Muscle of leg (tissue), 11 donors: Measurements from ENCODE around the gene DTL. TPM values are rescaled to one million over a fixed set of nuclear protein-coding genes. Genes with fewer than 3 reads are reported as not detected.
"Not testable (repeated sequence)": the region's sequence is repeated elsewhere in the genome, so short reads cannot be mapped to it uniquely, and the experiment has no call there.

ENCODE experiments used
- DNase-seq: peaks from one replicate; pipeline ENCODE4 v3.0.0; 2013
- H3K27ac ChIP-seq: one replicate; pipeline ENCODE4 v1.5.1; 2013; ENCODE audit warnings: mild to moderate bottlenecking, low read length, control low read depth
- H3K27me3 ChIP-seq: one replicate; pipeline ENCODE4 v1.6.1; 2013; ENCODE audit warnings: low read length; ENCODE audit not compliant: control insufficient read depth, insufficient read depth
- H3K36me3 ChIP-seq: one replicate; pipeline ENCODE4 v1.6.1; 2013; ENCODE audit warnings: low read length; ENCODE audit not compliant: control insufficient read depth, insufficient read depth
- H3K4me1 ChIP-seq: one replicate; pipeline ENCODE4 v1.6.1; 2013; ENCODE audit warnings: low read length; ENCODE audit not compliant: control insufficient read depth, insufficient read depth
- H3K4me3 ChIP-seq: one replicate; pipeline ENCODE4 v1.5.1; 2013; ENCODE audit warnings: low read length, control low read depth
- H3K9me3 ChIP-seq: replicated peaks from 2 replicates; pipeline ENCODE4 v1.6.1; 2013; ENCODE audit warnings: low read depth, low read length; ENCODE audit not compliant: control insufficient read depth
- WGBS: methylation state at CpG from one replicate; pipeline ENCODE4 v1.1.5; 2013; ENCODE audit warnings: missing lambda C conversion rate; ENCODE audit not compliant: insufficient coverage; 5-methylcytosine and 5-hydroxymethylcytosine counted together
- polyA plus RNA-seq, 8 donors: library from polyadenylated mRNA; unstranded; fragments of 120-200 nt; gene quantifications; one replicate each; pipeline versions ENCODE4 v1.2.1 to v1.2.3, GENCODE V29; 2013; ENCODE audit warnings: inconsistent platforms in 1 of 8, low replicate concordance in 1 of 8; ENCODE audit not compliant: insufficient read length in 8 of 8, insufficient read depth in 1 of 8
- total RNA-seq: library from RNA; stranded (reverse); fragments of 120-200 nt; gene quantifications from one replicate; pipeline ENCODE4 v1.2.4, GENCODE V29; 2013

Gene DTL
- total and polyA plus RNA-seq, 9 donors, result 7.5 to 14.5 (median 8.7) TPM

DNA sequence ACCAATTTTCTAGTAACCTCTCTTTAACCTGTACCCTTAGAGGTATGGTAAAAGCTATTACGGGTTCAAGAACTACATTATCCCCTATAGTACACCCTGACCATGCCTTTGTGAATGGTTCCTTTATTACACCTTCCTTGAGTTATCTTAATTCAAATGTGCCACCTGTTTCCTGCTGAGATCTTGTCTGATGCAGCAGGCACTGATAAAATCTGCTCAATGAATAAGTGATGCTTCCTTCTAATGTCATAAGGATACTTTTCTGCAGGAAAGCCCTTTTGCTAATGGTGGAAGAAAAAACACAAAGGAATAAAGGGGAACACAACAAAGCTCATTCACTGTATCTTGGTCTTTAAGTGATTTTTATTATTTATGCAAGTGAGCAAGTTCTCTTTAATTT lies 26.0 kb upstream of the DTL start:
- H3K27ac ChIP-seq, result no peak overlapping the region
- H3K4me1 ChIP-seq, result no peaks in the 10 kb centered on the region
- no CpG with 5 or more reads among the region's 1 CpG for WGBS
- H3K9me3 ChIP-seq, result no peaks in the 10 kb centered on the region
- no peaks in the 10 kb centered on the region for H3K27me3 ChIP-seq
- peaks cover 5% of the 10 kb centered on the region for H3K36me3 ChIP-seq
- DNase-seq, result no peak
- no peak overlapping the region for H3K4me3 ChIP-seq

DNA sequence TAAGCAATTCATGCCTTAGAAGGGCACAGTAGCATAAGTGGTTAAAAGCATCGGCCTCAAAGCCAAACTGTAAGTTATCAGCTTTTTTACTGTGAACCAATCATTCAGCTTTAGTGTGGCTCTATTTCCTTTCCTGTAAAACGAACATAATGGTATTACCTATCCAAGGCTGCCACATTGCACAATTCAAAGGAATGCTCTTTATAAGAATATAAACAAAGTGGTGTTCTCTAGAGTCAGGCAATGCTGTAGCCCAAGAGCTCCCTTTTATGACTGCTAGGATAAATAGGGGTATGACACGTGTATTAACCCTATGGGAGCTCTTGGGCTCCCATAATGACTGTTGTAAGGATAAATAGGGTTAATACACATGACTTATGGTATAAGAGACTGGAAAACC lies 25.5 kb upstream of the DTL start:
- Histone ChIP-seq H3K36me3 (peaks cover 5% of the 10 kb centered on the region), H3K27ac (no peak overlapping the region), H3K27me3 (no peaks in the 10 kb centered on the region), H3K9me3 (no peaks in the 10 kb centered on the region), H3K4me1 (no peaks in the 10 kb centered on the region), H3K4me3 (no peak overlapping the region)
- 83% methylated on average over 2 of the region's 3 CpGs for WGBS
- no peak for DNase-seq

GRCh38 chr1:212012034-212012740 lies 23.4 kb upstream of the DTL start:
- no peaks in the 10 kb centered on the region for H3K27me3 ChIP-seq
- no peaks in the 10 kb centered on the region for H3K9me3 ChIP-seq
- H3K4me1 ChIP-seq, result no peaks in the 10 kb centered on the region
- DNase-seq, result peak; percentile 68
- peaks cover 2% of the 10 kb centered on the region for H3K36me3 ChIP-seq
- H3K4me3 ChIP-seq, result no peak overlapping the region
- WGBS, result no CpG with 5 or more reads among the region's 7 CpGs
- H3K27ac ChIP-seq, result no peak overlapping the region

DNA sequence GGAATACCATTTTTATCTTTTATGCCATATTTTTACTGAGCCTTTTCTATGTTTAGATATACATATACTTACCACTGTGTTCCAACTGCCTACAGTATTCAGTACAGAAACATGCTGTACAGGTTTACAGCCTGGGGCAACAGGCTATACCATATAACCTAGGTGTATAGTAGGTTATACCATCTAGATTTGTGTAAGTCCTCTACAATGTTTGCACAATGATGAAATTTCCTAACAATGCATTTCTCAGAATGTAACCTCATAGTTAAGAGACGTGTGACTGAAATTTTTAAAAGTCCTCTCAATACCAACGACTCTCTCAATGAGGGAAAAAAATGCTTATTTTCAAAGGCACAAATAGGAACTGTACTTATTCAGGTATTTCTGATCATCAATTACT lies 21.9 kb upstream of the DTL start:
- no peak overlapping the region for H3K27ac ChIP-seq
- peaks cover 2% of the 10 kb centered on the region for H3K36me3 ChIP-seq
- H3K4me1 ChIP-seq, result no peaks in the 10 kb centered on the region
- H3K27me3 ChIP-seq, result no peaks in the 10 kb centered on the region
- no peak for DNase-seq
- H3K4me3 ChIP-seq, result no peak overlapping the region
- no CpG with 5 or more reads among the region's 2 CpGs for WGBS
- H3K9me3 ChIP-seq, result no peaks in the 10 kb centered on the region

DNA sequence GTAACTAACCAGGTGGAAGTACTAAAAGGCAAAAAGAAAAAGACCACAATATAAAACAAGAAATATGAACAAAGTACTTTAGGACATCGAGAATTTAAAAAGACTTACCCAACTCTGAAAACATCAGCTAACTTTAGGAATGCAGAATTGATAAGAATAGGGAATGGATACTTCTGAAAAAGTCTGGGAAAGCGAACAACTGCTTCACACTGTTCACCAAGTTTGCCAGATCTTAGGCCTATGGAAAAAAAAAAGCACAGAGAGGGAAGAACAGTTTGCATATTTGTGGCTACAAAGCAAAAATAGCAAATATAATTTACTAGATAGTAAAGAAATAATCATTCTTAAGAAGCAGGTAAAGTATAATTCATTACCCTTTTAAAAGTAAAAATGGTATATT lies 14.6 kb upstream of the DTL start:
- Histone ChIP-seq H3K4me3 (no peak overlapping the region), H3K27ac (no peak overlapping the region), H3K9me3 (peaks cover 4% of the 10 kb centered on the region), H3K36me3 (no peaks in the 10 kb centered on the region), H3K27me3 (no peaks in the 10 kb centered on the region), H3K4me1 (no peaks in the 10 kb centered on the region)
- WGBS, result no CpG with 5 or more reads among the region's 2 CpGs
- DNase-seq, result no peak

- no CpG with 5 or more reads among the region's 2 CpGs for WGBS
- no peaks in the 10 kb centered on the region for H3K4me1 ChIP-seq
- no peak for DNase-seq
- no peaks in the 10 kb centered on the region for H3K27me3 ChIP-seq
- H3K36me3 ChIP-seq, result no peaks in the 10 kb centered on the region
- peaks cover 4% of the 10 kb centered on the region for H3K9me3 ChIP-seq
- H3K27ac ChIP-seq, result no peak overlapping the region
- H3K4me3 ChIP-seq, result no peak overlapping the region
These were observed 14.0 kb upstream of the DTL start for GRCh38 chr1:212021563-212021962.

- not testable (repeated sequence) for H3K27me3 ChIP-seq, H3K4me1 ChIP-seq, H3K4me3 ChIP-seq, DNase-seq, H3K9me3 ChIP-seq, H3K27ac ChIP-seq, H3K36me3 ChIP-seq
These were observed 12.6 kb upstream of the DTL start for GRCh38 chr1:212022908-212023307.

GRCh38 chr1:212024469-212025149 lies 10.9 kb upstream of the DTL start:
- WGBS, result no CpG with 5 or more reads among the region's 3 CpGs
- Histone ChIP-seq H3K4me3 (no peak overlapping the region), H3K4me1 (no peaks in the 10 kb centered on the region), H3K27ac (no peak overlapping the region), H3K27me3 (no peaks in the 10 kb centered on the region), H3K9me3 (peaks cover 4% of the 10 kb centered on the region), H3K36me3 (no peaks in the 10 kb centered on the region)
- no peak for DNase-seq

- DNase-seq, result peak; percentile 11
- H3K4me1 ChIP-seq, H3K27ac ChIP-seq, H3K36me3 ChIP-seq, H3K4me3 ChIP-seq, H3K9me3 ChIP-seq, H3K27me3 ChIP-seq: not testable (repeated sequence)
- WGBS, result 82% methylated on average over 3 of the region's 10 CpGs
These were observed 7.8 kb upstream of the DTL start for GRCh38 chr1:212027727-212028126.

- Histone ChIP-seq H3K4me1 (no peaks in the 10 kb centered on the region), H3K27ac (no peak overlapping the region), H3K27me3 (no peaks in the 10 kb centered on the region), H3K36me3 (peaks cover 3% of the 10 kb centered on the region), H3K9me3 (no peaks in the 10 kb centered on the region), H3K4me3 (no peak overlapping the region)
- no peak for DNase-seq
- whole genome bisulfite sequencing, result no CpG with 5 or more reads among the region's 1 CpG
These were observed 4.5 kb upstream of the DTL start for GRCh38 chr1:212030936-212031528.
